ENCODE measurements around the gene P4HB. TPM values are rescaled to one million over a fixed set of nuclear protein-coding genes. Genes with fewer than 3 reads are reported as not detected.

Gene P4HB
- total RNA-seq, 1 donor from 2014 or later, result 792 TPM

DNA sequence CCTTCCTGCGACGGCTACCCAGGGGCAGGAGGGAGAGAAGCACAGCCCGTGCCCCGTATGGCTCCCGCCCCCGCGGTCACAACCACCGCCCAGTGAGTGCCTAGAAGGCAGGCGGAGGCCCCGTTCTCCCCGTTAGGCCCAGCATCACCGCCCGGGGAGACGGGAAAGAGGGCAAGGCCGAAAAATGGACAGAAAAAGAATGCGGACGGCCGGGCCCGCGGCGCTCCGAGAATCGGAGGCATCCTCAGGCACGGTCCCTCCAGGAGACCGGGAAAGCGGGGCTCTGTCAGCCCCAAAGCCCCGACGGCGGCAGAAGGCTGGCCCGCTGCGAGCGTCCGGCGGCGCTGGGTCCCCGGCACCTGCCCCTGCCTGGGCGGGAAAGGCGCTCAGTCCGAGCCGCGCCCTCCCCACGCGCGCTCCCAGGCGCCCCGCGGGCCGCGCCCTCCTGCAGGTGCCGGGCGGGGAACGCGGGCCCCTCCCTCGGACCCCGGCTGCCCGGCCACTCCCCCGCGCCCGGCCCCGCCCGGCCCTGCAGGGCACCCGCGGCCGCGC, 27.7 kb downstream of the P4HB start:
- TF ChIP-seq, protein P1, sequence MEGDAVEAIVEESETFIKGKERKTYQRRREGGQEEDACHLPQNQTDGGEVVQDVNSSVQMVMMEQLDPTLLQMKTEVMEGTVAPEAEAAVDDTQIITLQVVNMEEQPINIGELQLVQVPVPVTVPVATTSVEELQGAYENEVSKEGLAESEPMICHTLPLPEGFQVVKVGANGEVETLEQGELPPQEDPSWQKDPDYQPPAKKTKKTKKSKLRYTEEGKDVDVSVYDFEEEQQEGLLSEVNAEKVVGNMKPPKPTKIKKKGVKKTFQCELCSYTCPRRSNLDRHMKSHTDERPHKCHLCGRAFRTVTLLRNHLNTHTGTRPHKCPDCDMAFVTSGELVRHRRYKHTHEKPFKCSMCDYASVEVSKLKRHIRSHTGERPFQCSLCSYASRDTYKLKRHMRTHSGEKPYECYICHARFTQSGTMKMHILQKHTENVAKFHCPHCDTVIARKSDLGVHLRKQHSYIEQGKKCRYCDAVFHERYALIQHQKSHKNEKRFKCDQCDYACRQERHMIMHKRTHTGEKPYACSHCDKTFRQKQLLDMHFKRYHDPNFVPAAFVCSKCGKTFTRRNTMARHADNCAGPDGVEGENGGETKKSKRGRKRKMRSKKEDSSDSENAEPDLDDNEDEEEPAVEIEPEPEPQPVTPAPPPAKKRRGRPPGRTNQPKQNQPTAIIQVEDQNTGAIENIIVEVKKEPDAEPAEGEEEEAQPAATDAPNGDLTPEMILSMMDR (IDR thresholded peaks at IDR 0.05), result no peak

DNA sequence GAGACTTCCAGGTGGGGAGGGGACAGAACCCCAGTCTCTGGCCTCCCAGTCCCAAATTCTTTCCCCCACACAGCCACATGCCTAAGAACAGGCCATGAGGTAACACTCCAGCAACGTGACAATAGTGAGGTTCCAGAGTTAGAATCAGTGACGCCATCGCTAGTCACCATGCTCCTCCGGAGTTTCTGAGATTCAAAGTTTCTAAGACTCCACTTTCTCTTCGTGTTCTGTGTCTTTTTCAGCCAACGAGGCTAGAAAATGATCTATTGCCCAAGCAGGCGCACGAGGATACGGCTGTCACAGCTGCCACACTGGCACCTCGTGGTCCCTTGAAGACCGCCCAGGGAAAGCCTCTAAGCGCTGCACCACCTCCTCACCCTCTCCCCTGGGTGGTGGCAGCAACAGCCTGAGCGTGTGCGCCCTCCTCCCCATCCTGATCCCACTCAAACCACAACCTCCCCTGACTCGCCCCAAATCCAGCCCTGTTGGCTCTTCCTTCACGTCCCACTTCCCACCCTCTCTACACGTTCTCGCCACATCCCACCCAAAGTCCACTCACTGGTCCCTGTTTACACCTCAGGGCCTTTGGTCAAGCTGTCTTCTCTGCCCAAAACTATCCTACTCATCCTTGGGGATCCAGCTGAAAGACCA, 28.3 kb downstream of the P4HB start:
- DNase-seq (ENCODE audit: extremely low spot score, unreplicated experiment), result no peak
- no peaks in the 10 kb centered on the region for H3K9me3 Mint-ChIP-seq (ENCODE audit: unreplicated experiment)
- peaks cover 34% of the 10 kb centered on the region for H3K4me1 Mint-ChIP-seq (ENCODE audit: unreplicated experiment)
- TF ChIP-seq, protein P1 (IDR thresholded peaks at IDR 0.05), result no peak
- H3K36me3 Mint-ChIP-seq (ENCODE audit: unreplicated experiment), result no peaks in the 10 kb centered on the region
- H3K27me3 Mint-ChIP-seq (ENCODE audit: unreplicated experiment), result no peaks in the 10 kb centered on the region
- H3K27ac Mint-ChIP-seq (ENCODE audit: unreplicated experiment), result peak overlapping the region; percentile 91
- peak overlapping the region; percentile 91 for H3K4me3 Mint-ChIP-seq (ENCODE audit: unreplicated experiment)

More for the DNA sequence above, 27.7 kb downstream of the P4HB start:
- H3K4me1 Mint-ChIP-seq (ENCODE audit: unreplicated experiment), result peaks cover 34% of the 10 kb centered on the region
- H3K9me3 Mint-ChIP-seq (ENCODE audit: unreplicated experiment), result no peaks in the 10 kb centered on the region
- H3K27me3 Mint-ChIP-seq (ENCODE audit: unreplicated experiment), result no peaks in the 10 kb centered on the region
- H3K27ac Mint-ChIP-seq (ENCODE audit: unreplicated experiment), result peak overlapping the region; percentile 91
- H3K36me3 Mint-ChIP-seq (ENCODE audit: unreplicated experiment), result no peaks in the 10 kb centered on the region
- DNase-seq (ENCODE audit: extremely low spot score, unreplicated experiment), result no peak
- H3K4me3 Mint-ChIP-seq (ENCODE audit: unreplicated experiment), result peak overlapping the region; percentile 91

DNA sequence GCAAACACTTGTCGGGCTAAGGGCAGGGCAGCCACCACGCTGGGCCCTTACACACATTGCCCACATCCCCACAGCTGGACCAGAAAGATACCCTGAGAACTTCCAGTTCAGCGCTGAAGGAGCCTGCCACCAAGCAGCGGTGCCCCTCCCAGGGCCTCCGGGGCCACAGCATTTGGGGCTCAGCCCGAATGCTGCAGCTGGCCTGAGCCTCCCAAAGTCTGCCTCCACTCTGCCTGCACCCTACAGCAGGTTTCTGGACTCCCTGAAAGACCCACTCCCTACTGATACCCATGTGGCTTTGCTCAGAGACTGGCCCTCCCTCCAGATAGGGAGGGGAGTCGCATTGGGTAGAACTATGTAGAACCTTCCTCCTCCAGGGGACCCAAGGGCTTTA, 28.8 kb downstream of the P4HB start:
- Mint-ChIP-seq H3K9me3 (ENCODE audit: unreplicated experiment) (no peaks in the 10 kb centered on the region), H3K27ac (ENCODE audit: unreplicated experiment) (peak overlapping the region; percentile 91), H3K36me3 (ENCODE audit: unreplicated experiment) (no peaks in the 10 kb centered on the region), H3K4me1 (ENCODE audit: unreplicated experiment) (peaks cover 34% of the 10 kb centered on the region), H3K27me3 (ENCODE audit: unreplicated experiment) (no peaks in the 10 kb centered on the region), H3K4me3 (ENCODE audit: unreplicated experiment) (peak overlapping the region; percentile 91)
- no peak for DNase-seq (ENCODE audit: extremely low spot score, unreplicated experiment)
- TF ChIP-seq, protein P1 (IDR thresholded peaks at IDR 0.05), result no peak

DNA sequence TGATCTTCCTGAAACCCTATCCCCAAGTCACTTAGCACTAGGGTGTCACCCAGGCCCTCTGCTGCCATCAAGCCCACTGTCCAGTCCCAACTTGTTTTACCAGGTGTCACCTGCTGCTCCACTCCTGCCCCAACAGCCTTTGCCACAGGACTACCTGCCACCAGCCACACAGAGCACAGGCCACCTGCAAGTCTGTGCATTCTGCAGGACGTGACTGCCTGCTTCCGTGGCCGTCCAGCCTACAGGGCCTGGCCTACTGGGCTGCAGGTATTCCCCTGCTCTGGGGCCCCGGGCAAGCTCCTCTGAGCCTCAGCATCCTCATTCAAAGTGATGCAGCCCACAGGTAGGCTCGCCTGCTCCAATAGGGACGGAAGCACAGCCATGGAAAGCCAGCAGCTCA, 30.5 kb downstream of the P4HB start:
- no peak for DNase-seq (ENCODE audit: extremely low spot score, unreplicated experiment)
- no peak overlapping the region for H3K27ac Mint-ChIP-seq (ENCODE audit: unreplicated experiment)
- H3K27me3 Mint-ChIP-seq (ENCODE audit: unreplicated experiment), result no peaks in the 10 kb centered on the region
- H3K4me1 Mint-ChIP-seq (ENCODE audit: unreplicated experiment), result peaks cover 34% of the 10 kb centered on the region
- H3K9me3 Mint-ChIP-seq (ENCODE audit: unreplicated experiment), result no peaks in the 10 kb centered on the region
- H3K36me3 Mint-ChIP-seq (ENCODE audit: unreplicated experiment), result no peaks in the 10 kb centered on the region
- no peak overlapping the region for H3K4me3 Mint-ChIP-seq (ENCODE audit: unreplicated experiment)
- TF ChIP-seq, protein P1 (IDR thresholded peaks at IDR 0.05), result no peak

DNA sequence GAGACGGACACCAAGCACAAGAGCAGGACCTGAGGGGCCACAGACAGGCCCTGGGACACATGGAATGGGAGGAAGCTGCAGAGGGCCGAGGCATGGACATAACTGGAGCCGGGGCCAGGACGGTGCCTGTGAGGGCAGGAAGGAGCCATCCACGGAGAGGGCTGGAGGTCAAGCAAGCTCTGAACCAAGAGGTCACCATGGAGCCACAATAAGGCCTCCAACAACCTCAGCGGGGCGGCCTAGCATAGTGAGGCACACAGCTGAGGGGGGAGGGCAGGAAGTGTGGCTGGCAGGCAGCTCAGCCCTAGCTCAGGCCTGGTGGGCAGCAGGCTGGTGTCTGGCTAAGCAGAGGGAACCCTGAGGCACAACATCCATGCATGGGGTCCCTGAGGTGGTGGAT, 31.7 kb downstream of the P4HB start:
- Mint-ChIP-seq H3K9me3 (ENCODE audit: unreplicated experiment) (no peaks in the 10 kb centered on the region), H3K27ac (ENCODE audit: unreplicated experiment) (no peak overlapping the region), H3K36me3 (ENCODE audit: unreplicated experiment) (peaks cover 1% of the 10 kb centered on the region), H3K4me1 (ENCODE audit: unreplicated experiment) (peaks cover 29% of the 10 kb centered on the region), H3K4me3 (ENCODE audit: unreplicated experiment) (no peak overlapping the region), H3K27me3 (ENCODE audit: unreplicated experiment) (no peaks in the 10 kb centered on the region)
- DNase-seq (ENCODE audit: extremely low spot score, unreplicated experiment), result no peak
- TF ChIP-seq, protein P1 (IDR thresholded peaks at IDR 0.05), result no peak
